WTC11 (cell line): Measurements from ENCODE around the gene RAMAC. TPM values are rescaled to one million over a fixed set of nuclear protein-coding genes. Genes with fewer than 3 reads are reported as not detected.

Experiments
- ATAC-seq: fragments of 200-7000 bp; cut with Tn5 transposase; 2 replicates; pipeline ENCODE4 v1.10.0; 2021; ENCODE audit warnings: mild to moderate bottlenecking, moderate library complexity
- CTCF ChIA-PET: fragments of 300-600 bp; sonication (Branson Sonifier 250); formaldehyde crosslinking; loops from one replicate; lab custom pipeline; 2021; ENCODE audit warnings: antibody characterized with exemption; lab: Charles Lee
- POLR2A ChIA-PET: fragments of 350-600 bp; sonication (Branson Sonifier 250); formaldehyde crosslinking; loops from one replicate; lab custom pipeline; 2021; ENCODE audit warnings: antibody characterized with exemption; lab: Charles Lee
- DNase-seq: peaks from one replicate; pipeline ENCODE4 v3.0.0; 2021; ENCODE audit warnings: low spot score
- H3K27ac Mint-ChIP-seq: 2 replicates; pipeline ENCODE4 v1.8.0; 2021; ENCODE audit warnings: mixed read lengths
- H3K27me3 Mint-ChIP-seq: 2 replicates; pipeline ENCODE4 v1.8.0; 2021; ENCODE audit warnings: low read depth, mild to moderate bottlenecking, moderate library complexity, mixed read lengths
- H3K36me3 Mint-ChIP-seq: 2 replicates; pipeline ENCODE4 v1.8.0; 2021; ENCODE audit warnings: mixed read lengths
- H3K4me1 Mint-ChIP-seq: 2 replicates; pipeline ENCODE4 v1.8.0; 2022; ENCODE audit warnings: mixed read lengths
- H3K4me3 Mint-ChIP-seq: 2 replicates; pipeline ENCODE4 v1.8.0; 2021; ENCODE audit warnings: mild to moderate bottlenecking, moderate library complexity, mixed read lengths
- H3K9me3 Mint-ChIP-seq: 2 replicates; pipeline ENCODE4 v1.8.0; 2021; ENCODE audit warnings: mixed read lengths
- FOXP1 ChIP-seq: sonication (generic); formaldehyde crosslinking; IDR thresholded peaks from 2 replicates; pipeline ENCODE4 v1.8.0; 2022; ENCODE audit warnings: missing genetic modification reagents, mild to moderate bottlenecking, moderate library complexity, borderline replicate concordance
- JUN ChIP-seq: sonication (generic); formaldehyde crosslinking; IDR thresholded peaks from 2 replicates; pipeline ENCODE4 v1.8.0; 2023; ENCODE audit warnings: mild to moderate bottlenecking, missing genetic modification reagents
- NFE2L1 ChIP-seq: sonication (generic); formaldehyde crosslinking; IDR thresholded peaks from 2 replicates; pipeline ENCODE4 v1.8.1; 2023; ENCODE audit warnings: missing genetic modification reagents
- NFYB ChIP-seq: sonication (generic); formaldehyde crosslinking; conservative IDR thresholded peaks from 2 replicates; pipeline ENCODE4 v1.8.0; 2022; ENCODE audit warnings: low read depth, missing genetic modification reagents
- NR2C2 ChIP-seq: sonication (generic); formaldehyde crosslinking; IDR thresholded peaks from 2 replicates; pipeline ENCODE4 v1.8.0; 2022; ENCODE audit warnings: mild to moderate bottlenecking, missing genetic modification reagents
- NR3C1 ChIP-seq: sonication (generic); formaldehyde crosslinking; conservative IDR thresholded peaks from 2 replicates; pipeline ENCODE4 v1.8.1; 2023; ENCODE audit warnings: low read depth, mild to moderate bottlenecking, missing genetic modification reagents
- PRRX2 ChIP-seq: fragments of 250-450 bp; sonication (Bioruptor Pico); IDR thresholded peaks from 2 replicates; pipeline ENCODE4 v1.8.0; 2021; ENCODE audit warnings: mild to moderate bottlenecking
- RELA ChIP-seq: sonication (generic); formaldehyde crosslinking; IDR thresholded peaks from 2 replicates; pipeline ENCODE4 v1.8.1; 2022; ENCODE audit warnings: missing genetic modification reagents, mild to moderate bottlenecking, borderline replicate concordance
- TEAD4 ChIP-seq: sonication (generic); formaldehyde crosslinking; IDR thresholded peaks from 2 replicates; pipeline ENCODE4 v1.8.0; 2022; ENCODE audit warnings: mild to moderate bottlenecking, missing genetic modification reagents
- ZNF232 ChIP-seq: sonication (generic); formaldehyde crosslinking; IDR thresholded peaks from 2 replicates; pipeline ENCODE4 v1.8.0; 2022; ENCODE audit warnings: mild to moderate bottlenecking, missing genetic modification reagents
- ZNF263 ChIP-seq: sonication (generic); formaldehyde crosslinking; IDR thresholded peaks from 2 replicates; pipeline ENCODE4 v1.8.1; 2022; ENCODE audit warnings: low read depth, mild to moderate bottlenecking, moderate library complexity, missing genetic modification reagents
- ZNF671 ChIP-seq: fragments of 250-450 bp; sonication (Bioruptor Pico); IDR thresholded peaks from 2 replicates; pipeline ENCODE4 v1.8.0; 2021; ENCODE audit warnings: mild to moderate bottlenecking
- total RNA-seq: library from RNA; stranded (reverse); gene quantifications from 3 replicates; pipeline ENCODE4 v1.2.3, GENCODE V29; 2021
- TF ChIP-seq, protein P1 (sequence below): sonication (generic); formaldehyde crosslinking; conservative IDR thresholded peaks from 2 replicates; pipeline ENCODE4 v1.8.1; 2023; ENCODE audit warnings: mild to moderate bottlenecking, low read depth, missing genetic modification reagents, moderate library complexity
- TF ChIP-seq, protein P2 (sequence below): sonication (generic); formaldehyde crosslinking; IDR thresholded peaks from 2 replicates; pipeline ENCODE4 v1.8.0; 2022; ENCODE audit warnings: mild to moderate bottlenecking, missing genetic modification reagents
- TF ChIP-seq, protein P3 (sequence below): sonication (generic); formaldehyde crosslinking; IDR thresholded peaks from 2 replicates; pipeline ENCODE4 v1.8.0; 2022; ENCODE audit warnings: missing genetic modification reagents
- TF ChIP-seq, protein P4 (sequence below): sonication (generic); formaldehyde crosslinking; IDR thresholded peaks from 2 replicates; pipeline ENCODE4 v1.8.1; 2022; ENCODE audit warnings: mild to moderate bottlenecking, moderate library complexity, missing genetic modification reagents
- TF ChIP-seq, protein P5 (sequence below): sonication (generic); formaldehyde crosslinking; IDR thresholded peaks from 2 replicates; pipeline ENCODE4 v1.8.0; 2022; ENCODE audit warnings: mild to moderate bottlenecking, missing genetic modification reagents
- TF ChIP-seq, protein P6 (sequence below): sonication (generic); formaldehyde crosslinking; IDR thresholded peaks from 2 replicates; pipeline ENCODE4 v1.8.0; 2022; ENCODE audit warnings: mild to moderate bottlenecking, missing genetic modification reagents

RAMAC gene
- total RNA-seq, 1 experiment from 2014 or later: 26.6 TPM

DNA sequence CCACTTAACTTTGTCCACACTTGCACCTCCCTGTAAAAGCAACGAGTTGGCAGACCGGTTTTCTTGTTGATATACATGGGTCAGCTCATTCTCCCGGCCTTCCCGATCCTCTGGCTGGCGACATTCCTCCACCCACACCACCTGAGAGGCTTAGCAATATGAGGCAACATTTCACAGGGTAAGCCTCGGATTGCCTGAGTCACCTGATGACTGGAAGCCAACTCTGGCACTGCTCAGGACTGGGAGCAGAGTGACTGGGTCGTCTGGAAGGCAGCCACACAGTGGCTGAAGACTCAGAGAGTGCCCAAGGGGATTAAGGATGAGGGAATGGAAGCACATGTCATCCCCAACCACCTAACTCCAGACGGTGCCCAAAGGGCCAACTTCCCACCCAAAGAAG lies 43.3 kb upstream of the RAMAC start (continued):
- TF ChIP-seq, protein P1, sequence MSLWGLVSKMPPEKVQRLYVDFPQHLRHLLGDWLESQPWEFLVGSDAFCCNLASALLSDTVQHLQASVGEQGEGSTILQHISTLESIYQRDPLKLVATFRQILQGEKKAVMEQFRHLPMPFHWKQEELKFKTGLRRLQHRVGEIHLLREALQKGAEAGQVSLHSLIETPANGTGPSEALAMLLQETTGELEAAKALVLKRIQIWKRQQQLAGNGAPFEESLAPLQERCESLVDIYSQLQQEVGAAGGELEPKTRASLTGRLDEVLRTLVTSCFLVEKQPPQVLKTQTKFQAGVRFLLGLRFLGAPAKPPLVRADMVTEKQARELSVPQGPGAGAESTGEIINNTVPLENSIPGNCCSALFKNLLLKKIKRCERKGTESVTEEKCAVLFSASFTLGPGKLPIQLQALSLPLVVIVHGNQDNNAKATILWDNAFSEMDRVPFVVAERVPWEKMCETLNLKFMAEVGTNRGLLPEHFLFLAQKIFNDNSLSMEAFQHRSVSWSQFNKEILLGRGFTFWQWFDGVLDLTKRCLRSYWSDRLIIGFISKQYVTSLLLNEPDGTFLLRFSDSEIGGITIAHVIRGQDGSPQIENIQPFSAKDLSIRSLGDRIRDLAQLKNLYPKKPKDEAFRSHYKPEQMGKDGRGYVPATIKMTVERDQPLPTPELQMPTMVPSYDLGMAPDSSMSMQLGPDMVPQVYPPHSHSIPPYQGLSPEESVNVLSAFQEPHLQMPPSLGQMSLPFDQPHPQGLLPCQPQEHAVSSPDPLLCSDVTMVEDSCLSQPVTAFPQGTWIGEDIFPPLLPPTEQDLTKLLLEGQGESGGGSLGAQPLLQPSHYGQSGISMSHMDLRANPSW (CRISPR knock-in tag): no peak
- TF ChIP-seq, protein P2, sequence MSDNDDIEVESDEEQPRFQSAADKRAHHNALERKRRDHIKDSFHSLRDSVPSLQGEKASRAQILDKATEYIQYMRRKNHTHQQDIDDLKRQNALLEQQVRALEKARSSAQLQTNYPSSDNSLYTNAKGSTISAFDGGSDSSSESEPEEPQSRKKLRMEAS (CRISPR knock-in tag): no peak
- TF ChIP-seq NR3C1: no peak

DNA sequence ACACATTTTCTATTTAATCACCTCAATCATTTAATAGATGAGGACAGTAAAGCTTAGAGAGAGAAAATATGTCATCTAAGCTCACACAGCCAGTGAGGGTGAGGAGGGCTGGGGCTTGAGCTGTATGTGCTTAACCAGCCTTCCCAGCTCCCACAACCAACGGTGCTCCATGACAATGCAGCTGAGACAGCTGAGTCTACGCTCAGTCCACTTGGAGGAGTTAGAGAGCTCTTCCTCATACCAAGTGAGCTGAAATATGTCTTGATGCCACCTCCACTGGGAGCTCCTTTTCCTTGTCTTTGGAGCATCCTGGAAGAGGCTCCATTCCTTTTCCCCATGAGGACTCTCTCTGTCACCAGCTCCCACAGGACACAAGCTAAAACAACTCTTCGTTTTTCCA lies 42.8 kb upstream of the RAMAC start:
- Mint-ChIP-seq H3K9me3 (no peaks in the 10 kb centered on the region), H3K27me3 (no peaks in the 10 kb centered on the region), H3K27ac (no peak overlapping the region), H3K4me1 (0 out of 2 replicates have a peak, but pooled peaks cover 3% of the 10 kb centered on the region), H3K36me3 (no peaks in the 10 kb centered on the region)
- ChIA-PET POLR2A (no interaction called here), CTCF (interaction anchor here (0.8 to 1.6 kb wide), 8 partner anchors 18 to 94 kb away, joined by 3 to 11 read pairs (median 5); no protein-coding TSS in a partner anchor)
- DNase-seq: no peak
- TF ChIP-seq, protein P3, sequence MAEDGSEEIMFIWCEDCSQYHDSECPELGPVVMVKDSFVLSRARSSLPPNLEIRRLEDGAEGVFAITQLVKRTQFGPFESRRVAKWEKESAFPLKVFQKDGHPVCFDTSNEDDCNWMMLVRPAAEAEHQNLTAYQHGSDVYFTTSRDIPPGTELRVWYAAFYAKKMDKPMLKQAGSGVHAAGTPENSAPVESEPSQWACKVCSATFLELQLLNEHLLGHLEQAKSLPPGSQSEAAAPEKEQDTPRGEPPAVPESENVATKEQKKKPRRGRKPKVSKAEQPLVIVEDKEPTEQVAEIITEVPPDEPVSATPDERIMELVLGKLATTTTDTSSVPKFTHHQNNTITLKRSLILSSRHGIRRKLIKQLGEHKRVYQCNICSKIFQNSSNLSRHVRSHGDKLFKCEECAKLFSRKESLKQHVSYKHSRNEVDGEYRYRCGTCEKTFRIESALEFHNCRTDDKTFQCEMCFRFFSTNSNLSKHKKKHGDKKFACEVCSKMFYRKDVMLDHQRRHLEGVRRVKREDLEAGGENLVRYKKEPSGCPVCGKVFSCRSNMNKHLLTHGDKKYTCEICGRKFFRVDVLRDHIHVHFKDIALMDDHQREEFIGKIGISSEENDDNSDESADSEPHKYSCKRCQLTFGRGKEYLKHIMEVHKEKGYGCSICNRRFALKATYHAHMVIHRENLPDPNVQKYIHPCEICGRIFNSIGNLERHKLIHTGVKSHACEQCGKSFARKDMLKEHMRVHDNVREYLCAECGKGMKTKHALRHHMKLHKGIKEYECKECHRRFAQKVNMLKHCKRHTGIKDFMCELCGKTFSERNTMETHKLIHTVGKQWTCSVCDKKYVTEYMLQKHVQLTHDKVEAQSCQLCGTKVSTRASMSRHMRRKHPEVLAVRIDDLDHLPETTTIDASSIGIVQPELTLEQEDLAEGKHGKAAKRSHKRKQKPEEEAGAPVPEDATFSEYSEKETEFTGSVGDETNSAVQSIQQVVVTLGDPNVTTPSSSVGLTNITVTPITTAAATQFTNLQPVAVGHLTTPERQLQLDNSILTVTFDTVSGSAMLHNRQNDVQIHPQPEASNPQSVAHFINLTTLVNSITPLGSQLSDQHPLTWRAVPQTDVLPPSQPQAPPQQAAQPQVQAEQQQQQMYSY (CRISPR knock-in tag): peak; percentile 53; the same call in 1 of the 2 replicates
- TF ChIP-seq, protein P4, sequence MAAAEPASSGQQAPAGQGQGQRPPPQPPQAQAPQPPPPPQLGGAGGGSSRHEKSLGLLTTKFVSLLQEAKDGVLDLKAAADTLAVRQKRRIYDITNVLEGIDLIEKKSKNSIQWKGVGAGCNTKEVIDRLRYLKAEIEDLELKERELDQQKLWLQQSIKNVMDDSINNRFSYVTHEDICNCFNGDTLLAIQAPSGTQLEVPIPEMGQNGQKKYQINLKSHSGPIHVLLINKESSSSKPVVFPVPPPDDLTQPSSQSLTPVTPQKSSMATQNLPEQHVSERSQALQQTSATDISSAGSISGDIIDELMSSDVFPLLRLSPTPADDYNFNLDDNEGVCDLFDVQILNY (CRISPR knock-in tag): no peak
- TF ChIP-seq, all 79 proteins: peak for 1
- no peak overlapping the region for H3K4me3 Mint-ChIP-seq
- ATAC-seq: peak; percentile 83

DNA sequence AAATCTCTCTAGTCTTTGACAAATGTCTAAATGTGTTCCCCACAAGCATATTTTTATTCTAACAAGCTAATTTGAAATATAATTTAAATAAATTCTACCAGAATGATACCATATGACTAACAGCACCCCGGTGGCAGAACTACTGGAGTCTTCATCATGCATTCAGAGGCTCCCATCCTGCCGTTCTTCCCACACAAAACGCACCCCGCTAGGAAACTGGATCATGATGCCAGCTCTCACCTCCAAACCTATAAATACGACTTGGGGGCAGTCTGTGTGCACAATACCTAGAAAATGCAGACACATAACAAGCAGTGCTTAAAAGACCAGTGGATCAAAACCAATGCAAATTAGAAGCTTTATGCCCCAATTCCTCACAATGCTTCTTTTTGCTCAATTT lies 42.0 kb upstream of the RAMAC start:
- 0 out of 2 replicates have a peak, but pooled peaks cover 3% of the 10 kb centered on the region for H3K4me1 Mint-ChIP-seq
- H3K27ac Mint-ChIP-seq: no peak overlapping the region
- ATAC-seq: no peak
- no peaks in the 10 kb centered on the region for H3K36me3 Mint-ChIP-seq
- H3K27me3 Mint-ChIP-seq: no peaks in the 10 kb centered on the region
- TF ChIP-seq, protein P5, sequence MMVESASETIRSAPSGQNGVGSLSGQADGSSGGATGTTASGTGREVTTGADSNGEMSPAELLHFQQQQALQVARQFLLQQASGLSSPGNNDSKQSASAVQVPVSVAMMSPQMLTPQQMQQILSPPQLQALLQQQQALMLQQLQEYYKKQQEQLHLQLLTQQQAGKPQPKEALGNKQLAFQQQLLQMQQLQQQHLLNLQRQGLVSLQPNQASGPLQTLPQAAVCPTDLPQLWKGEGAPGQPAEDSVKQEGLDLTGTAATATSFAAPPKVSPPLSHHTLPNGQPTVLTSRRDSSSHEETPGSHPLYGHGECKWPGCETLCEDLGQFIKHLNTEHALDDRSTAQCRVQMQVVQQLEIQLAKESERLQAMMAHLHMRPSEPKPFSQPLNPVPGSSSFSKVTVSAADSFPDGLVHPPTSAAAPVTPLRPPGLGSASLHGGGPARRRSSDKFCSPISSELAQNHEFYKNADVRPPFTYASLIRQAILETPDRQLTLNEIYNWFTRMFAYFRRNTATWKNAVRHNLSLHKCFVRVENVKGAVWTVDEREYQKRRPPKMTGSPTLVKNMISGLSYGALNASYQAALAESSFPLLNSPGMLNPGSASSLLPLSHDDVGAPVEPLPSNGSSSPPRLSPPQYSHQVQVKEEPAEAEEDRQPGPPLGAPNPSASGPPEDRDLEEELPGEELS: no peak
- TF ChIP-seq ZNF263 (CRISPR knock-in tag) (no peak), RELA (CRISPR knock-in tag) (no peak), JUN (CRISPR knock-in tag) (no peak), NR2C2 (no peak), PRRX2 (CRISPR knock-in tag) (no peak), TEAD4 (CRISPR knock-in tag) (no peak), ZNF232 (CRISPR knock-in tag) (no peak), NFYB (no peak), FOXP1 (CRISPR knock-in tag) (no peak), ZNF671 (CRISPR knock-in tag) (no peak), NFE2L1 (CRISPR knock-in tag) (no peak), NR3C1 (no peak)
- TF ChIP-seq, protein P6, sequence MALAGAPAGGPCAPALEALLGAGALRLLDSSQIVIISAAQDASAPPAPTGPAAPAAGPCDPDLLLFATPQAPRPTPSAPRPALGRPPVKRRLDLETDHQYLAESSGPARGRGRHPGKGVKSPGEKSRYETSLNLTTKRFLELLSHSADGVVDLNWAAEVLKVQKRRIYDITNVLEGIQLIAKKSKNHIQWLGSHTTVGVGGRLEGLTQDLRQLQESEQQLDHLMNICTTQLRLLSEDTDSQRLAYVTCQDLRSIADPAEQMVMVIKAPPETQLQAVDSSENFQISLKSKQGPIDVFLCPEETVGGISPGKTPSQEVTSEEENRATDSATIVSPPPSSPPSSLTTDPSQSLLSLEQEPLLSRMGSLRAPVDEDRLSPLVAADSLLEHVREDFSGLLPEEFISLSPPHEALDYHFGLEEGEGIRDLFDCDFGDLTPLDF: no peak
- TF ChIP-seq, all 79 proteins: peak for 0
- Mint-ChIP-seq H3K9me3 (no peaks in the 10 kb centered on the region), H3K4me3 (no peak overlapping the region)
- no peak for DNase-seq
- ChIA-PET CTCF (interaction anchor here (1.4 to 1.6 kb wide), 2 partner anchors 17 to 67 kb away, joined by 5 to 6 read pairs; no protein-coding TSS in a partner anchor), POLR2A (no interaction called here)
